Transverse colon (tissue), 4 donors: ENCODE results near the gene EHD4. TPM values are rescaled to one million over a fixed set of nuclear protein-coding genes. Genes with fewer than 3 reads are reported as not detected.

Source experiments
- DNase-seq: peaks from one replicate; pipeline ENCODE4 v3.0.0-alpha.2; 2019
- H3K27ac ChIP-seq, 4 donors: fragments of 200-600 bp; sonication (generic); 2 replicates each; pipeline ENCODE4 v1.5.1; 2016 to 2018; ENCODE audit warnings: inconsistent platforms in 4 of 4
- H3K27me3 ChIP-seq: fragments of 200-600 bp; sonication (generic); 2 replicates; pipeline ENCODE4 v1.5.1; 2017; ENCODE audit warnings: inconsistent platforms
- H3K36me3 ChIP-seq, 4 donors: fragments of 200-600 bp; sonication (generic); 2 replicates each; pipeline ENCODE4 v1.5.1; 2017 to 2019; ENCODE audit warnings: inconsistent platforms in 4 of 4
- H3K4me1 ChIP-seq, 4 donors: fragments of 200-600 bp; sonication (generic); 2 replicates each; pipeline ENCODE4 v1.5.1; 2017 to 2020; ENCODE audit warnings: inconsistent platforms in 4 of 4
- H3K4me3 ChIP-seq, 4 donors: fragments of 200-600 bp; sonication (generic); 1 replicate in 1 of 4; 2 replicates in 3 of 4; pipeline versions ENCODE4 v1.5.1 to v1.6.1; 2017 to 2019; ENCODE audit warnings: inconsistent platforms in 4 of 4
- H3K9me3 ChIP-seq, 2 donors: fragments of 200-600 bp; sonication (generic); 2 replicates each; pipeline ENCODE4 v1.5.1; 2017 to 2019; ENCODE audit warnings: inconsistent platforms in 2 of 2
- EP300 ChIP-seq: sonication (generic); formaldehyde crosslinking; IDR thresholded peaks from one replicate; pipeline ENCODE4 v1.6.1; 2017; ENCODE audit warnings: antibody characterized with exemption, low read depth
- POLR2A ChIP-seq: fragments of 450-650 bp; IDR thresholded peaks from one replicate; pipeline ENCODE4 v1.6.1; 2016; ENCODE audit warnings: antibody characterized with exemption, mild to moderate bottlenecking, moderate library complexity
- POLR2AphosphoS5 ChIP-seq, 3 donors: sonication (generic); formaldehyde crosslinking; IDR thresholded peaks; one replicate each; pipeline ENCODE4 v1.6.1; 2016; ENCODE audit warnings: antibody characterized with exemption in 3 of 3
- WGBS, 2 donors: methylation state at CpG; one replicate each; pipeline ENCODE4 v1.1.5; 2018; ENCODE audit warnings: low coverage in 1 of 2; 5-methylcytosine and 5-hydroxymethylcytosine counted together
- in situ Hi-C, 4 donors: fragments of 200-750 bp; cut with MboI; loops; one replicate each; pipeline versions ENCODE4 v1.15.0 to v1.15.1; 2017; ENCODE audit warnings: low sequenced_read_pairs in 3 of 4, low pct_ligation_motif_present in 1 of 4, low pct_unique_long_range_greater_than_20kb in 1 of 4
- intact Hi-C: fragments of 100-400 bp; cut with DNase I; formaldehyde crosslinking; loops from one replicate; pipeline ENCODE4 v1.15.1; 2023; ENCODE audit warnings: low total_unique reads
- total RNA-seq, 4 donors: library from RNA; depleted of rRNA; stranded (reverse); fragments of >200 nt; gene quantifications; one replicate each; pipeline ENCODE4 v1.1.0, GENCODE V29; 2016
- TF ChIP-seq, protein P1 (sequence below), 5 experiments: fragments of 200-600 bp in 3 of 5; fragments of 450-650 bp in 2 of 5; sonication (generic) in 3 of 5; IDR thresholded peaks; 1 replicate in 2 of 5; 2 replicates in 3 of 5; pipeline ENCODE4 v1.5.1; 2016 to 2017; ENCODE audit warnings: antibody characterized with exemption in 5 of 5, inconsistent platforms in 3 of 5, mild to moderate bottlenecking in 2 of 5, moderate library complexity in 1 of 5

EHD4 gene
- total RNA-seq, 4 donors from 2014 or later: 16.9 to 55.4 (median 35.5) TPM

- Histone ChIP-seq H3K27ac (no peak overlapping the region), H3K27me3 (no peaks in the 10 kb centered on the region), H3K9me3 (no peaks in the 10 kb centered on the region), H3K36me3 (no peaks in the 10 kb centered on the region), H3K4me1 (peaks cover 13 to 25% (median 18%) of the 10 kb centered on the region in 4 donors), H3K4me3 (no peak overlapping the region)
- intact Hi-C loops: no loop called here
- TF ChIP-seq POLR2AphosphoS5 (IDR thresholded peaks at IDR 0.05): no peak
- TF ChIP-seq EP300: no peak
- WGBS, 2 donors: 89% methylated on average over 6 of the region's 6 CpGs; no CpG with 5 or more reads in 1 of the 2 donors
- in situ Hi-C loops: no loop called here
- no peak for DNase-seq
Measured at GRCh38 chr15:41890050-41890690, 82.2 kb downstream of the EHD4 start.

DNA sequence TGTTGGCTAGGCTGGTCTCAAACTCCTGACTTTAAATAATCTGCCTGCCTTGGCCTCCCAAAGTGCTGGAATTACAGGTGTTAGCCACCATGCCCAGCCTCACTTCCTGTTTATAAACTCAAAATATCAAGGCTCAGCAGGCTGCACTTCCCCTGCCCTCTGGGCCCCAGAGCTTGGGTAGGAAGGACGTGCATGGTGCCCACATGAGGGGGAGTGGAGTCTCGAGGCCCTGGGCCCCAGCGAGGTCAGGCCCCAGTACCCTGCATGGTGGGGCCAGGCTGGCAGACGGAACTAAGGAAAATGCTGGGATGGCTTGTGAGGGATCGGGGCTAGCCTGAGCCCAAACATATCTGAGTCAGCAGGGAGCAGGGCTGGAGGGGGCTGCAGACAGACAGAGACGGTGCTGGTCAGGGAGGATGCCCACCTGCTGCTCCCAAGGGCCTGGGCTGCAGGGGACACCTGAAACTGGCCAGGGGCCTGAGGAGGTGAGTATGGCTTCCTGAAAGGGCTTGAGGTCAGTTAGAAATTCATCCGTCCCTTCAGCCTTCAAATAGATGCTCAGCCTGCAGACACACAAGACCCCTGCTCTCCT is 83.6 kb downstream of the EHD4 start:
- Histone ChIP-seq H3K27ac (no peak overlapping the region), H3K9me3 (no peaks in the 10 kb centered on the region), H3K4me1 (peaks cover 4 to 11% (median 6%) of the 10 kb centered on the region in 4 donors), H3K27me3 (no peaks in the 10 kb centered on the region), H3K36me3 (no peaks in the 10 kb centered on the region), H3K4me3 (no peak overlapping the region)
- TF ChIP-seq, protein P1, sequence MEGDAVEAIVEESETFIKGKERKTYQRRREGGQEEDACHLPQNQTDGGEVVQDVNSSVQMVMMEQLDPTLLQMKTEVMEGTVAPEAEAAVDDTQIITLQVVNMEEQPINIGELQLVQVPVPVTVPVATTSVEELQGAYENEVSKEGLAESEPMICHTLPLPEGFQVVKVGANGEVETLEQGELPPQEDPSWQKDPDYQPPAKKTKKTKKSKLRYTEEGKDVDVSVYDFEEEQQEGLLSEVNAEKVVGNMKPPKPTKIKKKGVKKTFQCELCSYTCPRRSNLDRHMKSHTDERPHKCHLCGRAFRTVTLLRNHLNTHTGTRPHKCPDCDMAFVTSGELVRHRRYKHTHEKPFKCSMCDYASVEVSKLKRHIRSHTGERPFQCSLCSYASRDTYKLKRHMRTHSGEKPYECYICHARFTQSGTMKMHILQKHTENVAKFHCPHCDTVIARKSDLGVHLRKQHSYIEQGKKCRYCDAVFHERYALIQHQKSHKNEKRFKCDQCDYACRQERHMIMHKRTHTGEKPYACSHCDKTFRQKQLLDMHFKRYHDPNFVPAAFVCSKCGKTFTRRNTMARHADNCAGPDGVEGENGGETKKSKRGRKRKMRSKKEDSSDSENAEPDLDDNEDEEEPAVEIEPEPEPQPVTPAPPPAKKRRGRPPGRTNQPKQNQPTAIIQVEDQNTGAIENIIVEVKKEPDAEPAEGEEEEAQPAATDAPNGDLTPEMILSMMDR (IDR thresholded peaks at IDR 0.05): no peak
- no peak for TF ChIP-seq POLR2A
- TF ChIP-seq POLR2AphosphoS5 (IDR thresholded peaks at IDR 0.05): no peak
- TF ChIP-seq EP300: no peak
- WGBS, 2 donors: 73% methylated on average over 7 of the region's 7 CpGs; no CpG with 5 or more reads in 1 of the 2 donors
- in situ Hi-C loops (no loop called here), intact Hi-C loops (no loop called here)
- no peak for DNase-seq

- in situ Hi-C loops: no loop called here
- no peaks in the 10 kb centered on the region for H3K9me3 ChIP-seq
- TF ChIP-seq EP300 (no peak), POLR2AphosphoS5 (IDR thresholded peaks at IDR 0.05) (no peak), POLR2A (no peak)
- TF ChIP-seq, protein P1 (IDR thresholded peaks at IDR 0.05): no peak
Measured at GRCh38 chr15:41887893-41888292, 84.5 kb downstream of the EHD4 start.

GRCh38 chr15:41887161-41887560 is 85.2 kb downstream of the EHD4 start:
- WGBS, 2 donors: 90 to 97% methylated on average over 2 to 10 of the region's 10 CpGs
- Histone ChIP-seq H3K4me1 (peaks cover 0 to 6% (median 5%) of the 10 kb centered on the region in 4 donors), H3K4me3 (no peak overlapping the region), H3K27me3 (peaks cover 5% of the 10 kb centered on the region), H3K36me3 (no peaks in the 10 kb centered on the region), H3K27ac (no peak overlapping the region), H3K9me3 (no peaks in the 10 kb centered on the region)
- TF ChIP-seq, protein P1 (IDR thresholded peaks at IDR 0.05): no peak
- no peak for TF ChIP-seq EP300
- no peak for TF ChIP-seq POLR2A
- TF ChIP-seq POLR2AphosphoS5 (IDR thresholded peaks at IDR 0.05): no peak
- in situ Hi-C loops (no loop called here), intact Hi-C loops (no loop called here)
- no peak for DNase-seq

More at GRCh38 chr15:41887893-41888292, 84.5 kb downstream of the EHD4 start:
- no peaks in the 10 kb centered on the region for H3K27me3 ChIP-seq
- no peak overlapping the region for H3K27ac ChIP-seq
- intact Hi-C loops: no loop called here
- 85 to 100% methylated on average over 1 to 9 of the region's 9 CpGs for WGBS, 2 donors
- no peak overlapping the region for H3K4me3 ChIP-seq
- peaks cover 0 to 5% (median 4%) of the 10 kb centered on the region in 4 donors for H3K4me1 ChIP-seq
- DNase-seq: no peak
- H3K36me3 ChIP-seq: no peaks in the 10 kb centered on the region
